ENCODE measurements around the gene CISD1.
A peak's percentile ranks its signal among the peaks of the same experiment; 100 is the strongest.
"Not testable (repeated sequence)": the region's sequence is repeated elsewhere in the genome, so short reads cannot be mapped to it uniquely, and the experiment has no call there.

Gene CISD1
- total RNA-seq = 10.8 to 42.2 reads per million in 2 experiments

GRCh38 chr10:58268946-58269781, at the start of gene CISD1:
Gene CISD1 (plus strand): TSS chr10:58269162. CDS start chr10:58269274, 112 bp downstream.
- DNase-seq (ENCODE audit: low read depth) = peak; percentile 91

GRCh38 chr10:58219875-58220274, 49.1 kb upstream of the CISD1 start:
- DNase-seq (ENCODE audit: low read depth) = no peak

GRCh38 chr10:58220769-58221451, 48.1 kb upstream of the CISD1 start:
- no peak for DNase-seq (ENCODE audit: low read depth)

- no peak for DNase-seq (ENCODE audit: low read depth)
Observed at GRCh38 chr10:58225654-58226053, 43.3 kb upstream of the CISD1 start.

GRCh38 chr10:58229856-58230255, 39.1 kb upstream of the CISD1 start:
- DNase-seq (ENCODE audit: low read depth) = not testable (repeated sequence)

GRCh38 chr10:58237014-58237834, 31.7 kb upstream of the CISD1 start:
- DNase-seq (ENCODE audit: low read depth) = no peak

GRCh38 chr10:58239561-58240169, 29.3 kb upstream of the CISD1 start:
- no peak for DNase-seq (ENCODE audit: low read depth)

- no peak for DNase-seq (ENCODE audit: low read depth)
Observed at GRCh38 chr10:58240531-58240930, 28.4 kb upstream of the CISD1 start.

- no peak for DNase-seq (ENCODE audit: low read depth)
Observed at GRCh38 chr10:58241346-58241745, 27.6 kb upstream of the CISD1 start.

GRCh38 chr10:58243269-58243668, 25.7 kb upstream of the CISD1 start:
- DNase-seq (ENCODE audit: low read depth) = no peak

GRCh38 chr10:58243801-58244200, 25.2 kb upstream of the CISD1 start:
- DNase-seq (ENCODE audit: low read depth) = not testable (repeated sequence)

GRCh38 chr10:58244242-58244641, 24.7 kb upstream of the CISD1 start:
- not testable (repeated sequence) for DNase-seq (ENCODE audit: low read depth)

- DNase-seq (ENCODE audit: low read depth) = not testable (repeated sequence)
Observed at GRCh38 chr10:58244666-58245065, 24.3 kb upstream of the CISD1 start.

GRCh38 chr10:58253184-58253583, 15.8 kb upstream of the CISD1 start:
- DNase-seq (ENCODE audit: low read depth) = no peak

GRCh38 chr10:58254644-58255043, 14.3 kb upstream of the CISD1 start:
- no peak for DNase-seq (ENCODE audit: low read depth)

GRCh38 chr10:58256013-58256780, 12.8 kb upstream of the CISD1 start:
- not testable (repeated sequence) for DNase-seq (ENCODE audit: low read depth)

GRCh38 chr10:58258977-58259692, 9.8 kb upstream of the CISD1 start:
- DNase-seq (ENCODE audit: low read depth) = no peak

GRCh38 chr10:58260334-58260733, 8.6 kb upstream of the CISD1 start:
- no peak for DNase-seq (ENCODE audit: low read depth)

GRCh38 chr10:58262766-58263165, 6.2 kb upstream of the CISD1 start:
- no peak for DNase-seq (ENCODE audit: low read depth)

- DNase-seq (ENCODE audit: low read depth) = no peak
Observed at GRCh38 chr10:58264780-58265179, 4.2 kb upstream of the CISD1 start.
